Daoy (cell line): ENCODE data around the gene DACH1. TPM values are rescaled to one million over a fixed set of nuclear protein-coding genes. Genes with fewer than 3 reads are reported as not detected.

Source experiments
- DNase-seq: peaks from one replicate; pipeline ENCODE4 v3.0.0-alpha.2; 2015; ENCODE audit warnings: low read depth
- total RNA-seq: library from RNA; depleted of rRNA; stranded (reverse); fragments of >200 nt; shearing (Covaris generic); gene quantifications from 2 replicates; pipeline ENCODE4 v1.2.3, GENCODE V29; 2014

DACH1 gene
- total RNA-seq, 1 experiment from 2014 or later = not detected

DNA sequence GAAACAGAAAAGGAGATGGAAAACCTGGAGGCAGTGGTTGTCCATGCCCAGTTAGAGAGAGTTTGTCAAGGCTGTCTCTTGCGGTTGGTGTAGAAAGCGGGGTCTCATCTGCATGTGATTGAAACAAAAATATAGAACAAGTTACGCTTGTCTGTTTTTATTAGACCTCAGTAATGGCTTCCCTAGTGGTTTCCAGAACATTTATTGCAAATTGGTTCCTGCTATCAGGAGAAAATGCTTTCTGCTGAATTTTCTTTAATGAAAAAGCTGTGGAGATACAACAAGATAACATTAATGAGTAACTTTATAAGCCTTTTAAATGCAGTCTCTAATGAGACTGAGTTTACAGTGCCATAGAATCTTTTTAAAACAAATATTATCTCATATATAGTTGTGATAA lies 378.0 kb downstream of the DACH1 start:
- DNase-seq = no peak

GRCh38 chr13:71488201-71488600 lies 378.8 kb downstream of the DACH1 start:
- no peak for DNase-seq

- DNase-seq = no peak
Measured at GRCh38 chr13:71485913-71486312, 381.1 kb downstream of the DACH1 start.

- DNase-seq = no peak
Measured at GRCh38 chr13:71483733-71484132, 383.3 kb downstream of the DACH1 start.

- no peak for DNase-seq
Measured at GRCh38 chr13:71481501-71481900, 385.5 kb downstream of the DACH1 start.

- no peak for DNase-seq
Measured at GRCh38 chr13:71481046-71481445, 386.0 kb downstream of the DACH1 start.

DNA sequence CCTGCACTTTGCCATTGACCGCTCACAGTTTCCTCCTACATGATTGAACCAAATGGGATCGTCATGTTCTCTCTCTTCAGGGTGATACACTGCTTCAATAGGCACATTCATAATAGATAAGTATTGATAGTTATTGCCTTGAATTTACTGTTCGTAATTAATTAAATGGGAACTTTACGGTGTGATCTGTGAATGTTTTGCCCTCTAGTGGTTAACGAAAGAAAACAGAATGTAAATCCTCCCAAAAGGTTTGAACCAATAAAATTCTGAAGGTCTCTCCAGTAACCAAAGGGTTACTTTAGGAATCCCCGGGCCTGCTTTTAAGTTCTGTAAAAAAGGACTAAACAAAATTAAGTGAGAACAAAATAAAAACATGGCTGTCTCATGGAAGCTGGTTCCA lies 389.3 kb downstream of the DACH1 start:
- DNase-seq = no peak

GRCh38 chr13:71474936-71475335 lies 392.1 kb downstream of the DACH1 start:
- DNase-seq = no peak

DNA sequence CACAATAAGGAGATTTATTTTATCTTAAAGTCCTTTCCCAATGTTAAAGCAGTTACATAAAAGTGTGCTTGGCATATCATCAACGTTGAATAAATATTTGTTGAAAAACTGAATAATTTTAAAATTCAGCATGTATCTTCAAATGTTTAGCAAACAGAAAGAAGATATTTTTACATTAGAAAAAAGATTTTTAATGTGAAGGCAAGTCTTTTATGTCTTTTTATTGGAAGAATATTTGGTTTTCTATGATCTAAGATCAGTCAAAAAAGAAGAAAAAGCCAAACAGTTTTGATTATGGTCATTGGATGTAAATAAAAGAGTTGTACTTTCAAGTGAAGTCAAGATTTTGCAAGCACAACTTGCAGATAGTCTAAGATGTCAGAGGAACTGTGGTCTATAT lies 397.4 kb downstream of the DACH1 start:
- no peak for DNase-seq

DNA sequence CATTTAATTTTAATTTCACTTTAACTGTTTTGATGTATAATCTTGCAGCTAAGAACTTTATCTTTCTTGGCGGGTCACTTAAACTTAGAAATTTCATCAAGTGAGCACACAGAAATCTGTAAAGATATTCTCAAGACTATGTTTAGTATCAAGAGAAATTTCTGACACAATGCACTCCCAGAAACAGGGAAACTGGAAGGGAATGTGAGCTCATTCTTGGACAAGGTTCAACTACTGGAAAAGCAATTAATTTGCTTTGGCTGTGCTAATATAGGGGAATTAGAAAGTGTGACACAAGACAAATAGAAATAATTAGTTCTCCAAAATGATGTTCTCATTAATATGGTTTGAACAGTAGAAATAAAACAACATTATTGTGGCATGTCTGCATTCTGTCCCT lies 402.3 kb downstream of the DACH1 start:
- DNase-seq = no peak

DNA sequence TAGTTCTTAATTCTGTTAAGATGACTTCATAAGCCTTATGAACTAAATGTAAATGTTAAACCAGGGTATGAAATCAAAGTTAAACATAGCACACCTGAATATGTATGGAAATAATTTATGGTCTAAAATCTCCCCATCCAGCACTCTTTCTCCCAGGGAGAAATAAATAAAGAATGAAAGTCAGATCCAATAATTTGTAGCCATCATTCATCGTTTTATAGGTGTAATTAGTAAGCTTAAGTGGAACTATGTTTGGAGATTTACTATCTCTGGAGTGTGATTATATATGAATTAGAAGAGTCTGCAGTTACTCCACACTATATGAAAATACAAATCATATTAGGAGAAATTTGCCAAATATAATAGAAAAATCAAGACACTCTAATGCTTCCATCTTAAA lies 405.1 kb downstream of the DACH1 start:
- no peak for DNase-seq

- no peak for DNase-seq
Measured at GRCh38 chr13:71460211-71460610, 406.8 kb downstream of the DACH1 start.

GRCh38 chr13:71459708-71460107 lies 407.3 kb downstream of the DACH1 start:
- no peak for DNase-seq

GRCh38 chr13:71457645-71458044 lies 409.4 kb downstream of the DACH1 start:
- DNase-seq = no peak

- DNase-seq = no peak
Measured at GRCh38 chr13:71456136-71456535, 410.9 kb downstream of the DACH1 start.

- no peak for DNase-seq
Measured at GRCh38 chr13:71454509-71454908, 412.5 kb downstream of the DACH1 start.

DNA sequence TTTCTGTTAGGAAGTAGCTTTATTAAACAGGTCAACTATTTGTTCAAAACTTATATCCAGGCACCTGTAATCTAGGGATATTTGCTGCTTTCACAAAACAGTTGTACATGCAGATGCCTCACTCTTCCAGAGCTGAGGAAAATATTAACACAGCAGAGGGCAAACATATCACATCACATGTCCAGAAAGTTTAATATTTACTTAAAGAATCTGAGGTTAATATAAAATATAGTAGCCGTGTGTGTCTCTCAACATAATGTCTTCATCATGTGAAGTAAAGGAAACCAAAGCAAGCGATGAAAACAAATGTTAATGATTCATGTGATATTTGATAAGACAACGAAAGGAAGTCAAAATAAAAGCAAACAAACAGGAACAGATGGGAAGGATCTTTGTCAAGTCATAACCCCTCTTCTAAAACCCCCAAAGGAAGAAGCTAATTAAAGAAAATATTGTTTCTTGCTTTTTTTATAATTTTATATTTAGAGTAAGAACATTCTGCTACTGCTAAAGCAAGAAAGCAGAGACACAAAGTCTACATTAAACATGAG lies 418.8 kb downstream of the DACH1 start:
- no peak for DNase-seq

- no peak for DNase-seq
Measured at GRCh38 chr13:71437704-71438103, 429.3 kb downstream of the DACH1 start.

GRCh38 chr13:71430681-71431080 lies 436.3 kb downstream of the DACH1 start:
- no peak for DNase-seq

- no peak for DNase-seq
Measured at GRCh38 chr13:71417205-71417604, 449.8 kb downstream of the DACH1 start.

DNA sequence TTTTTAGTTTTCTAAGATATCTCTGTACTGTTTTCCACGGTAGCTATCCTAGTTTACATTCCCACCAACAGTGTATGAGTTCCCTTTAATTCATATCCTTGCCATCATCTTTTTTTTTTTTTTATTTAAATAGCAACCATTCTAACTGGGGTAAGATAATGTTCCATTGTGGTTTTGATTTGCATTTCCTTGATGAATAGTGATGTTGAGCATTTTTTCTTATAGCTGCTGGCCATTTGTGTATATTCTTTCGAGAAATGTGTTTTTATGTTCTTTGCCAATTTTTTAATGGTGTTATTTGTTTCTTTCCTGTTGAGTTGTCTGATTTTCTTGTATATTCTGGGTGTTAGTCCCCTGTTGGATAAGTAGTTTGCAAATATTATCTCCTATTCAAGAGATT lies 454.8 kb downstream of the DACH1 start:
- DNase-seq = no peak

DNA sequence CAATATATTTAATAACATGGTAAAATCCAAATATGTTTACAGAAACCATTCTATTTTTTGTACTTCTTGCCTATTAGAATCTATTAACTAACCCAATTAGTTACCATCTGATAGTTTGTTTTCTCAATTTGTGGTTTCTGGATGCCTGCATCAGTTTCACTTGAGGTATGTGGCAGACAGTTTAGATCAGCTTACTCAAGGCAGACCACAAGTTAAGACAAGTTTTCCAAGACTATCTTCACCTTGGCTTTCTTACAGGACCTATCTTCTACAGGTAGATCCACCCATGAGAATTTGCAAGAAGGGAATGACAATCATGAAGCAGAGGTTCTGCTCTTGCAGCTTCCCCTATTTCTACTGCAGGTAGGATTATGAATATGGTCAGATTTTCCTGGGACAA lies 458.6 kb downstream of the DACH1 start:
- no peak for DNase-seq

GRCh38 chr13:71399631-71400215 lies 467.3 kb downstream of the DACH1 start:
- no peak for DNase-seq

DNA sequence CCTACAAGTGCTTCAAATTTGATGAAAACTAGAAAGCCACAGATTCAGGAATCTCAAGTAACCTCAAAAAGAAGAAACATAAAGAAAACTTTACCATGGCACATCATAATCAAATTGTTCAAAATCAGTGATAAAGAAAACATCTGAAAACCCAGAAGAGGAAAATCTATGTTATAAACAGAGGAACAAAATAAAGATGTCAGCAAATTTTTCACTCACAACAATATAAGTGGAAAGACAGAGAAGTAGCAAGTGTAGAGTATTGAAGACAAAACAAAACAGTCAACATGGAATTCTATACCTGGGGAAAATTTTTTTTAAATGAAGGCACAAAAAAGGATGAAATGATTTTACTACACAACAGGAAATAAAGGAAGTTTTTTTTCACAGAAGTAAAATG lies 470.9 kb downstream of the DACH1 start:
- no peak for DNase-seq
